ENCODE results near the gene NOC4L.
A peak's percentile ranks its signal among the peaks of the same experiment; 100 is the strongest.
"Not testable (repeated sequence)": the region's sequence is repeated elsewhere in the genome, so short reads cannot be mapped to it uniquely, and the experiment has no call there.

The NOC4L gene

DNA sequence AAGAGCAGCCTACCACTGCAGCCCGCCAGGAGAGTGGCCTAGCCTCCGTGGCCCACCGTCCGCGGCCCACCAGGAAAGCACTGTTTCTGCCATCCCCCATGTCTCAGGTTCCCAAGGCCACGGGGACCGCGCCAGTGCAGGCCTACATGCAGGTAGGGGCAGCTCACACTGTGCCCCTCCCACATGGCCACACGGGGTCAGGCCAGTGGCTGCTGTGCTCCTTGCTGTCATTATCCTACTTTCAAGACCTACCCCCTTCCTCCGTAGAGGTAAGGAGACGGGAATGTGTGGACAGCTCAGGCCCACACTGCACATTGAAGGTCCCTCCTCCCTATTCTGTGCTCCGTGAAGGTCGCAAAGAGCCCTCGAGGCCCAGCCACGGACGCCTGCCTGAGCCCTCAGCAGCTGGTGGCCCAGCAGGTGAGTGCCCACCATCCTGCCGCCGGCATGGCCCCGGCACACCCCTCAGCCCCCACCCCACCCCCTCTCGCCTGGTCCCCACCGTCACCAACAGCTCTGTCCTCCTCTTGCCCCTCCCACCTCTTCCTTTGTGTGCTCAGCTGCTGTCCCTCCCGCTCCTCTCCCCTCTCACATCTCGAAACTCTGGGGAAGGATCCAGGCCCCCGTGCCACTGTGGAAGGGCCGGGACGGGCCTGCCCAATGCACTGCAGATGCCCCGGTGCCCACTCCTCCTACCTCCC is 10.2 kb upstream of the NOC4L start:
- H3K4me1 ChIP-seq (ENCODE audit: control insufficient read depth in 1 of 2, insufficient read depth in 2 of 2, low read length in 2 of 2): no peaks in the 10 kb centered on the region
- H3K9ac ChIP-seq (ENCODE audit: low read length): no peak overlapping the region
- no peak overlapping the region for H3K18ac ChIP-seq (ENCODE audit: low read length)
- no peaks in the 10 kb centered on the region for H3K27me3 ChIP-seq (ENCODE audit: insufficient read depth, low read length)
- no peaks in the 10 kb centered on the region for H3K79me2 ChIP-seq (ENCODE audit: control insufficient read depth, insufficient read depth, low read length, poor library complexity)
- H2BK5ac ChIP-seq (ENCODE audit: low read depth, low read length, poor library complexity): no peak overlapping the region
- H3K4me2 ChIP-seq (ENCODE audit: low read length): no peak overlapping the region
- no peak overlapping the region for H2BK120ac ChIP-seq (ENCODE audit: insufficient read depth, low read length, poor library complexity)
- no peak overlapping the region for H2BK12ac ChIP-seq (ENCODE audit: low read length)
- no peak overlapping the region for H4K8ac ChIP-seq (ENCODE audit: low read depth, low read length)
- H2AK5ac ChIP-seq (ENCODE audit: low read length): no peak overlapping the region
- no CpG with 5 or more reads among the region's 27 CpGs for WGBS (ENCODE audit: extremely low coverage, insufficient coverage, insufficient read length)
- no peak overlapping the region for H4K12ac ChIP-seq (ENCODE audit: low read depth, low read length)
- peak; percentile 21 to 38 for DNase-seq
- H3K4me3 ChIP-seq (ENCODE audit: low read depth, low read length): no peak overlapping the region
- no peak overlapping the region for H3K23ac ChIP-seq (ENCODE audit: low read length)
- no peak overlapping the region for H3K27ac ChIP-seq (ENCODE audit: low read depth, low read length)
- H3K9me3 ChIP-seq (ENCODE audit: insufficient read depth, low read depth, low read length): peaks cover 2% of the 10 kb centered on the region
- no peak overlapping the region for H4K91ac ChIP-seq (ENCODE audit: low read depth, low read length)
- no peak overlapping the region for H3K14ac ChIP-seq (ENCODE audit: low read length)
- no peak overlapping the region for H2AFZ ChIP-seq (ENCODE audit: insufficient read depth, low read length, poor library complexity)
- no peak overlapping the region for H3K4ac ChIP-seq (ENCODE audit: low read depth, low read length)
- peaks cover 9 to 14% of the 10 kb centered on the region in 2 experiments for H3K36me3 ChIP-seq (ENCODE audit: control insufficient read depth in 1 of 2, insufficient read depth in 2 of 2, low read length in 2 of 2)
- no peaks in the 10 kb centered on the region for H3K79me1 ChIP-seq (ENCODE audit: low read length)

DNA sequence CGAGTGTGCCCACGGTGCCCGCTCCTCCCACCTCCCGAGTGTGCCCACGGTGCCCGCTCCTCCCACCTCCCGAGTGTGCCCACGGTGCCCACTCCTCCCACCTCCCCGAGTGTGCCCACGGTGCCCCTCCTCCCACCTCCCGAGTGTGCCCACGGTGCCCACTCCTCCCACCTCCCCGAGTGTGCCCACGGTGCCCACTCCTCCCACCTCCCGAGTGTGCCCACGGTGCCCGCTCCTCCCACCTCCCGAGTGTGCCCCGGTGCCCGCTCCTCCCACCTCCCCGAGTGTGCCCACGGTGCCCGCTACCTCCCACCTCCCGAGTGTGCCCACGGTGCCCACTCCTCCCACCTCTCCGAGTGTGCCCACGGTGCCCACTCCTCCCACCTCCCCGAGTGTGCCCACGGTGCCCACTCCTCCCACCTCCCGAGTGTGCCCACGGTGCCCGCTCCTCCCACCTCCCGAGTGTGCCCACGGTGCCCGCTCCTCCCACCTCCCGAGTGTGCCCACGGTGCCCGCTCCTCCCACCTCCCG is 9.5 kb upstream of the NOC4L start:
- H3K18ac ChIP-seq (ENCODE audit: low read length); H2BK120ac ChIP-seq (ENCODE audit: insufficient read depth, low read length, poor library complexity); H4K91ac ChIP-seq (ENCODE audit: low read depth, low read length); H4K8ac ChIP-seq (ENCODE audit: low read depth, low read length); H3K79me2 ChIP-seq (ENCODE audit: control insufficient read depth, insufficient read depth, low read length, poor library complexity); H2BK12ac ChIP-seq (ENCODE audit: low read length); H3K79me1 ChIP-seq (ENCODE audit: low read length); H3K4me3 ChIP-seq (ENCODE audit: low read depth, low read length); H3K27ac ChIP-seq (ENCODE audit: low read depth, low read length); H3K23ac ChIP-seq (ENCODE audit: low read length); H3K4me2 ChIP-seq (ENCODE audit: low read length); H3K9ac ChIP-seq (ENCODE audit: low read length); H3K14ac ChIP-seq (ENCODE audit: low read length); H2BK5ac ChIP-seq (ENCODE audit: low read depth, low read length, poor library complexity); H3K27me3 ChIP-seq (ENCODE audit: insufficient read depth, low read length); DNase-seq; H2AK5ac ChIP-seq (ENCODE audit: low read length); H4K12ac ChIP-seq (ENCODE audit: low read depth, low read length); H3K4ac ChIP-seq (ENCODE audit: low read depth, low read length); H3K9me3 ChIP-seq (ENCODE audit: insufficient read depth, low read depth, low read length); H2AFZ ChIP-seq (ENCODE audit: insufficient read depth, low read length, poor library complexity); H3K4me1 ChIP-seq (ENCODE audit: control insufficient read depth in 1 of 2, insufficient read depth in 2 of 2, low read length in 2 of 2): not testable (repeated sequence)
- H3K36me3 ChIP-seq (ENCODE audit: control insufficient read depth in 1 of 2, insufficient read depth in 2 of 2, low read length in 2 of 2): peaks cover 12 to 18% of the 10 kb centered on the region in 2 experiments
- WGBS (ENCODE audit: extremely low coverage, insufficient coverage, insufficient read length): no CpG with 5 or more reads among the region's 39 CpGs

DNA sequence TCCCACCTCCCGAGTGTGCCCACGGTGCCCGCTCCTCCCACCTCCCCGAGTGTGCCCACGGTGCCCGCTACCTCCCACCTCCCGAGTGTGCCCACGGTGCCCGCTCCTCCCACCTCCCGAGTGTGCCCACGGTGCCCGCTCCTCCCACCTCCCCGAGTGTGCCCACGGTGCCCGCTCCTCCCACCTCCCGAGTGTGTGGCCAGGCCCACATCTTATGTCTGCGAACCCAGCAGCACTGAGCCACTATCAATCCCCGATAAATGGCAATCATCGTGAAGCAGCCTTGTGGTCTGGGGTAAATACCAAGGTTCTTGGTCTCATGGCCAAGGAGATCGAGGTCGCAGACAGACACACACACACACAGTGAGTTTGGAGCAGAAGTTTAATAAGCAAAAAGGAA is 8.0 kb upstream of the NOC4L start:
- H4K12ac ChIP-seq (ENCODE audit: low read depth, low read length); H2AK5ac ChIP-seq (ENCODE audit: low read length); H3K27me3 ChIP-seq (ENCODE audit: insufficient read depth, low read length); H4K8ac ChIP-seq (ENCODE audit: low read depth, low read length); H3K4me2 ChIP-seq (ENCODE audit: low read length); H2AFZ ChIP-seq (ENCODE audit: insufficient read depth, low read length, poor library complexity); H2BK5ac ChIP-seq (ENCODE audit: low read depth, low read length, poor library complexity); H3K18ac ChIP-seq (ENCODE audit: low read length); DNase-seq; H4K91ac ChIP-seq (ENCODE audit: low read depth, low read length); H3K4me3 ChIP-seq (ENCODE audit: low read depth, low read length); H3K23ac ChIP-seq (ENCODE audit: low read length); H3K4ac ChIP-seq (ENCODE audit: low read depth, low read length); H3K9me3 ChIP-seq (ENCODE audit: insufficient read depth, low read depth, low read length); H2BK120ac ChIP-seq (ENCODE audit: insufficient read depth, low read length, poor library complexity); H2BK12ac ChIP-seq (ENCODE audit: low read length); H3K27ac ChIP-seq (ENCODE audit: low read depth, low read length); H3K9ac ChIP-seq (ENCODE audit: low read length); H3K79me1 ChIP-seq (ENCODE audit: low read length); H3K79me2 ChIP-seq (ENCODE audit: control insufficient read depth, insufficient read depth, low read length, poor library complexity); H3K4me1 ChIP-seq (ENCODE audit: control insufficient read depth in 1 of 2, insufficient read depth in 2 of 2, low read length in 2 of 2); H3K14ac ChIP-seq (ENCODE audit: low read length): not testable (repeated sequence)
- no CpG with 5 or more reads among the region's 21 CpGs for WGBS (ENCODE audit: extremely low coverage, insufficient coverage, insufficient read length)
- H3K36me3 ChIP-seq (ENCODE audit: control insufficient read depth in 1 of 2, insufficient read depth in 2 of 2, low read length in 2 of 2): peaks cover 25 to 29% of the 10 kb centered on the region in 2 experiments

DNA sequence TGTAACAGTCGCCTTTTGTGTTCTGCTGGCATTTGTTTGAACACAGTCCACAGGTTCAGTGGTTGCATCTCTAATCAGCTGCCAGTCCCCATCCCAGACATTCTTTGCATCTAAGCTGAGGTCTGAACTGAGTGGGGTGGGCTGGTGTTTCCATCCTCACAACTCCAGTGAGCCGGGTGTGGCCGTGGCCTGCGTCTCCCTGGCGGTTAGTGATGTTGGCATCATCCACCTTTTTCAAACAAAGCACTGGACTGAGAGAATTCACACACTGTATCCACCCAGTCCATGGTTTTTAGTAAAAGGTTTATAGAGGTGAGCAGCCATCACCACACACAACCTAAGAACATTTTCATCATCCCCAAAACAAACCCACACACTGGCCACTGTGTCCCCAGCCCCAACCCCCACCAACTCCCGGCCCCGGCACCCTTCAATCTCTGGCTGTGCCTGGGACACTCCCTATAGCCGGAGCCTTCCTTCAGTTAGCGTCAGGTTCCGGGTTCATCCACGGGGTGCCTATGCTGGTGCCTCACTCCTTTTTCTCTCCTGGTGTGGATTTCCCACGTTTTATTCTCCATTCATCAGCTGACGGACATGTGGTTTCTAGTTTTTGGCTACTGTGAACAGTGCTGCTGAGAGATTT is 6.7 kb upstream of the NOC4L start:
- no peak for DNase-seq

More for the DNA sequence above, 6.7 kb upstream of the NOC4L start:
- H2AFZ ChIP-seq (ENCODE audit: insufficient read depth, low read length, poor library complexity): no peak overlapping the region
- H3K9ac ChIP-seq (ENCODE audit: low read length): no peak overlapping the region
- no peaks in the 10 kb centered on the region for H3K79me1 ChIP-seq (ENCODE audit: low read length)
- no peak overlapping the region for H3K14ac ChIP-seq (ENCODE audit: low read length)
- no peak overlapping the region for H4K12ac ChIP-seq (ENCODE audit: low read depth, low read length)
- peaks cover 2% of the 10 kb centered on the region for H3K9me3 ChIP-seq (ENCODE audit: insufficient read depth, low read depth, low read length)
- H2AK5ac ChIP-seq (ENCODE audit: low read length): no peak overlapping the region
- H3K4me2 ChIP-seq (ENCODE audit: low read length): no peak overlapping the region
- no peaks in the 10 kb centered on the region for H3K27me3 ChIP-seq (ENCODE audit: insufficient read depth, low read length)
- no peaks in the 10 kb centered on the region for H3K4me1 ChIP-seq (ENCODE audit: control insufficient read depth in 1 of 2, insufficient read depth in 2 of 2, low read length in 2 of 2)
- H2BK5ac ChIP-seq (ENCODE audit: low read depth, low read length, poor library complexity): no peak overlapping the region
- H4K8ac ChIP-seq (ENCODE audit: low read depth, low read length): no peak overlapping the region
- H2BK12ac ChIP-seq (ENCODE audit: low read length): no peak overlapping the region
- no peaks in the 10 kb centered on the region for H3K79me2 ChIP-seq (ENCODE audit: control insufficient read depth, insufficient read depth, low read length, poor library complexity)
- H3K18ac ChIP-seq (ENCODE audit: low read length): no peak overlapping the region
- H3K36me3 ChIP-seq (ENCODE audit: control insufficient read depth in 1 of 2, insufficient read depth in 2 of 2, low read length in 2 of 2): peaks cover 39 to 40% of the 10 kb centered on the region in 2 experiments
- H4K91ac ChIP-seq (ENCODE audit: low read depth, low read length): no peak overlapping the region
- no peak overlapping the region for H3K4me3 ChIP-seq (ENCODE audit: low read depth, low read length)
- no peak overlapping the region for H3K4ac ChIP-seq (ENCODE audit: low read depth, low read length)
- no peak overlapping the region for H3K27ac ChIP-seq (ENCODE audit: low read depth, low read length)
- H3K23ac ChIP-seq (ENCODE audit: low read length): no peak overlapping the region
- H2BK120ac ChIP-seq (ENCODE audit: insufficient read depth, low read length, poor library complexity): no peak overlapping the region
- no CpG with 5 or more reads among the region's 13 CpGs for WGBS (ENCODE audit: extremely low coverage, insufficient coverage, insufficient read length)

Measured in trophoblast cell (in vitro differentiated cells and primary cell).